GM19240 (cell line): ENCODE measurements around the gene EYS.

Experiments used
- DNase-seq: peaks from one replicate; pipeline ENCODE4 v3.0.0; 2011; ENCODE audit warnings: low spot score; ENCODE audit not compliant: insufficient read length

EYS gene

GRCh38 chr6:64729522-64729921 lies 977.5 kb downstream of the EYS start:
- no peak for DNase-seq

DNA sequence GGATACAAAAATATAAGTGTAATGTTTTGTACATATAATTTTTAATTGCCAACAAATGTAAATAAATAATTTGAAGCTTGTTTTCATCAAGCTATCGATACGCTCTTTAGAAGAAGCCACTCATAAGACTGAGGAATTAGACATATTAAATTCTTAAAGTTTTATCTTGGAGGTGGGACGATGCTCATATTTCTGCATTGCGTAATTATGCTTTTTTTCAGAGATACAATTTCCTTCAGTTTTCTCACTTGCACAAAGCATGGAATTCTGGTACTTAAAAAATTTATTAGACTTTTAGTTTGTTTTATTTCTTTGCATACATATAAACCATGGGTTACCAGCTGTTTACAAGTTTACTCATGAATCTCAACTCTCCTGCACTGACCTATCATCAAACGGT lies 980.0 kb downstream of the EYS start:
- no peak for DNase-seq

DNA sequence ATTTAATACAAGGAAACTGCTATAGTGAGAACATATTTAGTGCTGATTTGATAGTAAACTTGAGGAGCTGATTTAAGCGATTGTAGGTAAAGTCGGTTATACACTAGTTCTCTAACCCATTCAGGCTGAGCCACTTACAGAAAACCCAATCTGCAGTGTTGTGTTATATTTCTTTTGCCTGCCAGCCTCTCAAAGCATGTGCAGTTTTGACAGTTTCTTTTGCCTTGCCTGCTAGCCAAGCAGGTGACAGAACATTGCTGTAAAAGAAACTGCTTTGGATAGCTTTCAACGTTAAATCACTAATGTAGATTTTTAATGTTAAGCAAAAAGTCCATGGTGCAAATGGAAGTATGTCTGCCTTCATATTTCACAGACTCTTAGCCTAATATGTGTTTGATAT lies 982.9 kb downstream of the EYS start:
- DNase-seq, result no peak

- no peak for DNase-seq
Measured at GRCh38 chr6:64723327-64724058, 983.5 kb downstream of the EYS start.

GRCh38 chr6:64721865-64722264 lies 985.2 kb downstream of the EYS start:
- no peak for DNase-seq

DNA sequence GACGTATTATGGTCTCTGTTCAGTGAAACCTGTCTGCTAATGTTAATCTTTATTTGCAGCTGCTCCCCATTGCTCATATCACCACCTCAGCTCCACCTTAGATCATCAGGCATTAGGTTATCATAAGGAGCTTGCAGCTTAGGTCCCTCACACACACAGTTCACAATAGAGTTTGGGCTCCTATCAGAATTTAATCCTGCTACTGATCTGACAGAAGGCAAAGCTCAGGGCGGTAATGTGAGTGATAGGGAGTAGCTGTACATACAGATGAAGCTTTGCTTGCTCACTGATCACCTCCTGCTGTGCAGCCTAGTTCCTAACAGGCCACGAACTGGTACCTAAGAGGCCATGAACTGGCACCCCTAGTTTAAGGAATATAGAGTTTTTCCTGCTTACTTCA lies 989.7 kb downstream of the EYS start:
- no peak for DNase-seq

- no peak for DNase-seq
Measured at GRCh38 chr6:64715624-64716023, 991.4 kb downstream of the EYS start.

GRCh38 chr6:64714073-64714472 lies 993.0 kb downstream of the EYS start:
- no peak for DNase-seq

DNA sequence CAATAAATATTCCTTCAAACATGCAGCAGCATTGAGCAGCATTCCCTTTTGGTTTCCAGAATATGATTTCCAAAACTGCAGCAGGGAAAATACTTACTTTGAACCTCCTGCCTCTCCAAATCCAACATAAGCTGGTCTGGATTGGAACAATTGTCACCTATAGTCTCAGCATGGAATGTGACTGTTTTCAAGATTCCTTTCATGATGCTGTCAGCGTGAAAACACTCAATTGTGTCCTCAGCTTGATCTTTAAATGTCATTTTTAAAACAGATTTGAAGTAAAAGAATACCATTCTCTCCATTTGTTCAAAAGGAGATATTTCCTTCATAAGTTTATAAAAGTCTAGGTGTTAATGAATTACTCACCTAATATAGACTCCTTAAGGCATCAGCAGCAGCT lies 993.9 kb downstream of the EYS start:
- no peak for DNase-seq

DNA sequence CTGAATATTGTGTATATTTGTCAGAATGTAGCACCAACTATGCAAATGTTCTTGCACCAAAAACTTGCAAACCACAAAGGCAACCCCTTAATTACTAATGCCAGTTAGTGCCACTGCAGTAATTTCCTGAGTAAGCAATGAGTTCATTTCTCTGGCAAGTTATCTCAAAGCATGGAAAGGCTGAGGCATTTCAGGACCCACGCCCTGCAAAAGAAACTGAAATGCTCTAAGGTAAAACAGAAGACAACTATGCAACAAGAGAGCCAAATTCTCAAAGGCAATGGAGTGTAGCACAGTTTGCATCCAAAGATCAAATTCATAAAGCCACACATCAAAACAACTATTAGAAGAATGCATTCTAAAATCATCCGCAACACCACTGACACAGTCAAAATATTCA lies 994.4 kb downstream of the EYS start:
- DNase-seq, result no peak

DNA sequence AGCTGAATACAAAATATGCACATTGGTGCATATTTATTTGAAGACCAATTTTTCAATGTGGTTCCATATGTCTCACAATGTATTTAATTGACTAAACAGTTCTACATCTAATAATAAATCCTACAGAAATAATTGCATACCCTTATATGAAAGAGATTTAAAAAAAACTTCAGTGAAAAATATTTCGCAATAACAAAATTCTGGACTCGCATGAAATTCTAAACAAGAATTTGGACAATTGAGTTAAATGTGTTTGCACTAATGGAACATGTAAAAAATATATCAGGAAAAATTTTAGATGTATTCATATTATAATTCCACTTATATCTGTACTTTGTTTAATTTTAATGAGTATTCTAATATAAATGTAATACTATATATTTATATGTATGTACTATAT lies 1003.1 kb downstream of the EYS start:
- DNase-seq, result no peak

- no peak for DNase-seq
Measured at GRCh38 chr6:64696053-64696452, 1011.0 kb downstream of the EYS start.

DNA sequence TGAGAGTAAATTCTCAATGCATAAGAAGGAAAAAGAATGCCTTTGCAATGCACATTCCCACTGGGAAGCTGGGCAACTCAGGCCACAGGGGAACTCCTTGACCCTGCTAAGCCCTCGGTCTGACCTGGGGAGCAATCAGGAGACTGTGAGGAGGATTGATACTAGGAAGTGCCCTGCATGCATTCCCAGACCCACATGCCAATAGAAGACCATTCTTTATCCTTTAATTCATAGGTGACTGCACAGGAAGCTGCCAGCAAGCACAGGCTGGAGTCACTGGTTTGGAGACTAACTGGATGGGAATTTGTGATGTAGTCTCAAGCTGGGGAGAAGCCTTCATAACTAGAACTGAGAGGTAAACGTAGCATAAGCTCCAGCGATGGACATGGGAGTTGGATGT lies 1012.7 kb downstream of the EYS start:
- no peak for DNase-seq

GRCh38 chr6:64691064-64691463 lies 1016.0 kb downstream of the EYS start:
- no peak for DNase-seq

- no peak for DNase-seq
Measured at GRCh38 chr6:64685401-64685800, 1021.6 kb downstream of the EYS start.

DNA sequence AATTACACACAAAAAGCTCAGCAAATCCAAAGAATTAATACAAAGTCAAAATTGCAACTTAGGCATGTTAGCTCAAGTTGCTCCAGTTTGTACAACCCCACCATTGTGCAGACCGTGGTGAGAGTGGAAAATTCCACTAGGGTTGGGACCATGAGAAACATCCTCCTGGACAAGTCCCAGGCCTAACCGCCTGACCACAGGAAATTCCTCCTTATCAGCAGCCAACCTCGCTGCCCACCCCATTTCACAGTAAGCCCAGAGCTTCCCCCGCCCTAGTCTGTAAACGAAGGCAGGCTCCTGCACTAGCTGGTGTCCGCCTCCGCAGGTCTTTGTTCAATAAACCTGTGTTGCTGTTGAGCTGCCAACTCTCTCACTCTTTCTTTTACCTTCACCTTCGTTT lies 1023.3 kb downstream of the EYS start:
- no peak for DNase-seq

DNA sequence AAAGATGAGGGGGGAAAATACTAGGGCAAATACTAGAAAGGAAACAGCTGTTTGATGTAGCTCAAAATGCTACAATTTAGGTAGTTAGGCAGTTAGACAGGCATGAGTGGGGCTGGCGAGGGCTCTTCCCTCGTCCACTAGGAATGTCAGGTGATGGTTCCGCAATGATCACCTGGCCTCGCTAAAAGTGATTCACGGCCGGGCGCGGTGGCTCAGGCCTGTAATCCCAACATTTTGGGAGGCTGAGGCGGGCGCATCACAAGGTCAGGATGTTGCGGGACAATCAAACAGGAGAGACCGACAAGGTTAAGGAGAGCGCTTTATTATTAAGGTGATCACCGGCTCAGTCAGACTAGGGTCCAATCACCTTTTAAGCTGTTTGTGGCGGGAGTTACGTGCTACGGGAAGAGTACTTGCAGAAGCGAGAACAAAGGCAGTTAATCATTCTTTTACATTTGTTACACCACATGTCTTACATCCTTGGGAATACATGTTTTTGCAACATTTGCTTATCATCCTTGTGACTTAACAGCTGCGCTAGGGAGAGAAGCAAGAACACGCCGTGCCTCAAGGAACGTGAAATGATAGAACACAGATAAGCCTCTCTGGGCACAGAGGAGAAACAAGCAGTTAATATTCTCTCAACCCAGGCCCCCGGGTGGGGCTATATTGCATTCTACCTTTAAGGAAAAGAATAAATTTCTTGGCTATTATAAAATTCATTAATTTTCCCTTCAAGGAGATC lies 1025.4 kb downstream of the EYS start:
- no peak for DNase-seq

GRCh38 chr6:64680446-64680845 lies 1026.6 kb downstream of the EYS start:
- no peak for DNase-seq

DNA sequence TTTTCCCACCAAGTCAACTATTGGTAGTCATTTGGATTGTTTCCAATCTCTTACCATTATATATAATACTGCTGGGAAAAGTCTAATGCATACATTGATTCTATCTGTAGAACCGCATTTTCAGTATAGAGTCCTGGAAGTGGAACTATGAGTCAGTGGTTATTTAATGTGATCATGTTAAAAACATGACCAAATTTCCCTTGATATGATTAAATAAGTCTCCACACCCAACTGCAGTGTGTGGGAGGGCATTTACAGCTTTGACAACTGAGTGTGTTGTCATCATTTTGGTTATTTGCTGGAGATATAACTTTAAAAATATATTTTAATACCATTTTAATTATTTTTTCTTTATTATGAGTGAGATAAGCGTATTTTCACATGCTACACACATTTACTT lies 1027.6 kb downstream of the EYS start:
- no peak for DNase-seq

DNA sequence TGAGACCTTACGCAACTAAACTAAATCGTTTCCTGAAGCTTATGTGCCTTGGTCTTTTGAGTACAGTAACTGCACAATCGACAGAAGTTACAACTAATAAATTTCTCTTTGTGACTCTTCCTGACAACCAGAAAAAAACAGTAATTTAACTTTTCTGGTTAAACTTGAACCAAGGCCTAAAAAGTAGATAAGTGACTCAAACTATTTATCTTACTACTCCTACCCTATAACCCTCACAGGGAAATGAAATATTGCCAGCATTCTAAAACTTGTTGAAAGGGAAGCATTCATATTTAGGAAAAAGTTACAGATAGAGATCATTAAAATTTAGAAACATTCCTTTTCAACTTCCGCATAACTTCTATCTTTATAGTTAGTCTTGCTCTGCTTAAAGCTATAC lies 1034.4 kb downstream of the EYS start:
- DNase-seq, result no peak

DNA sequence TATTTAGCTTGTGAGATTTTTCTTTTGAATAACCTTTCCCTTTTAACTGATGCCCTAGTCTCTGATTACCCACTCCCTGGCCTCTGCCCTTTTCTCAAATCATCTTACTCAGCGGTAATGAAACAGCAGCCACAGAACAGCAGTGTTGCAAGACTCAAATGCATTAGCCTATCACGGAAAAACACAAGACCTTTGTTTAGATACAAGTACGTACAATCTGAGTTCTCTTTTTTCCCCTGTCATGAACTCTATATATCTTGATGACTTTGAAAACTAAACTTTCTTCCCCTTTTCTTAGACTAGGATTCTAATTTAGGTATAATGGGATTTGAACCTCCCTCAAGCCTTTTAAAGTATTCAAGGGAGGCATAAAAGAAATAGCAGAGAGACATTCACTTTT lies 1034.9 kb downstream of the EYS start:
- DNase-seq, result no peak

DNA sequence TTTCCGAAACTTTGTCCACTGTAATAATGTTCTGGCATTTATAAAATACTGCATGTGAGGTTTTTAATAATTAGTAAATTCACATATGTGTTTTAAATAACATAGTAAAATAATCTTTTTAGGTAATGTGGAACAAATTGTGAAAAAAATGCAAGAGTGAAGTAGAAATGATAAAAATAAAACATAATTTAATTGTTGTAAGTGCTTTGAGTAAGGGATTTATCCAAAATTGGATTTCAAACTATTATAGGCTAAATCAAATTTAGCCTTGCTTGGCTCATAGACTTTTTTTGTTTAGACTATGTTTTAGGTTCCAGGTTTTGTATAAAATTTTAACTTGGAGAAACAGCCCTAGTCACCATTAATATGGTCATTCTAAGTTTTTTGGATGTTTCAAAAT lies 1041.9 kb downstream of the EYS start:
- DNase-seq, result no peak

- no peak for DNase-seq
Measured at GRCh38 chr6:64664480-64664879, 1042.5 kb downstream of the EYS start.
